ENCODE data around the gene CORO7.
A peak's percentile ranks its signal among the peaks of the same experiment; 100 is the strongest.

CORO7 gene

DNA sequence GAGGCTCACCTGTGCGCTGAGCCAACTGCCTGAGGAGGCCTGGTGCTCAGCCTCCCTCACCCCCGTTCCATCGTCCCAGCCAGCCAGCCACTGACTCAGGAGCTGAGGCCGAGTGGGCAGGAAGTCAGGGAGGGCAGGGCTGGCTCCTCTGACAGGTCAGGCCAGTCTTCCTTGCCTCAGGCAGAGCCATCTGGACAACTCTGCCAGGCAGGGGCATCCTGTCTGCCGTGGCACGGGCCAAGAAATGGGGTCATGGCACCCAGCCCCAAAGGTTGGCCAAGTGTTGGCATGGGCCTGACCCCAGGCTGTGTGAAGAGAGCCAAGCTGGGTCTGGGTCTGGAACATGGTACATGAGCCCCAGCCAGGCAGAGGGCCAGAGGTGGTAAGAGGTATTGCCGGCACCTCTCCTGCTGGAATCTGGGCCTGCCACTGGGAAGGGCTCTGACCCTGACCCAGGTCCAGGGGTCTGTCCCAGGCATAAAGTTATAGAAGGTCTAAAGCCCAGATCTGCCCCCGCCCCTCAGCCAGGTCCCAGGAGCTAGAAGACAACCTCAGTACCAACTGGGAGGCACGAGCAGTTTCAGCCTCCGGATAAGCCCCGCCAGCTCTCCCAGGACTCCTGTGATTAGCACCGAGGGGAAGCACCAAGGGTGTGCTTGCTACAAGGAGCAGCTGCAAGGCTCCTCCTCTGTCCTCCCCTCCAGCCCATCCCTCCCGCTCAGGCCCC is 47.2 kb downstream of the CORO7 start:
- no peak for DNase-seq

DNA sequence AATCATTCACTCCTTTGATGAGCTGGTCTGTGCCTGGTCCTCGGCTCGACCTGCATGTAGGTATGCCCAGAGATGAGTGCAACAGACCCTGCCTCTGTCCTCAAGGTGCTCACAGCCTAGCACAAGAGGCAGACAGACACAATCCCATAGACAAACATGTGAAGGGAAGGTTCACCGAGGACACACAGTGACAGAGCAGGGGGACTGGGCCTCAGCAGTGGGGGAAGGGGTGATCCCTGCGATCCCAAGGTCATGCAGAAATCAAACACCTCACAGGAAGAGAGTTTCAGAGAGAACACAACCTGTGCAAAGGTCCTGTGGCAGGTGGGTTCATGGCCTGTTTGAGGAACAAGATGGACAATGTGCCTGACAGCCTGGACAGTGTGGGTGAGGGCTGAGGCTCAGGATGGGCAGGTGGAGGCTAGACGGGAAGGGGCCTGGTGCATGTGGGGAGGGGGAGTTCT is 49.0 kb downstream of the CORO7 start:
- DNase-seq: no peak

DNA sequence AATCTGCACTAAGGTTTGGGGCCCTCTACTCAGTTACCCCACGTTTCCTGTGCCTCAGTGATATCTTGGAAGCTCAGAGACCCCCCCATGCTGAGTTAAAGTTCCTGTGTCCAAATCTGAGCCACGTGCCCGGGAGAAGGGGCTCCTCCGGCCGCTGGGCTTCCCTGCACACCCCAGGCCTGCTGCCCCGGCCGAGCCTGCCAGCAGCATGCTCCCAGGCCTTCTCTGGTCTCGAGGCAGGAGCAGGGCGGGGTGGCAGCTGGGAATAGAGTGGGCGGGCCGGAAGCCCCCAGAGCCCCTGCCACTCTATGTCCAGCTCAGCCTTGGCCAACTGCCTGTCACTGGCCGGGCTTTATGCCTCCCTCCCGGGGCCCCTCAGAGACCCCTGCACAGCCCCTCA is 50.4 kb downstream of the CORO7 start:
- no peak for DNase-seq

DNA sequence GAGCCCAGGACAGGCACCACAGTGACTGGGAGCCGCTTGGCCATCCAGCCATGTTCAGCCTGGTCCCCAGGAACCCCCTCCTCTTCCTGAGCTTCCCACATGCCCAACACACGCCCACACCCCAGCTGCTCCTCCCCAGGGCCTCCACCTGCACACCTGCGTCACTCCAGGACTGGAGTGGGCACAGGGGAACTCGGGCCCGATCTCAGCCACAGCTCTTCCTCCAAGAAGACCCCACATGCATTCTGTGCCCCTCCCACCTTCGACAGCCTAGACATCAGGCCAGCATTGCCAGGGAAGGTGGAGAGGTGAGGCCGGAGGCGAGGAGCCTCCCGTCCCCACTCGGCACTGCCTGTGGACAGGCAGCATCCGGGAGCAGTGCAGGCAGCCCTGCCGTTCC is 50.8 kb downstream of the CORO7 start:
- no peak for DNase-seq

DNA sequence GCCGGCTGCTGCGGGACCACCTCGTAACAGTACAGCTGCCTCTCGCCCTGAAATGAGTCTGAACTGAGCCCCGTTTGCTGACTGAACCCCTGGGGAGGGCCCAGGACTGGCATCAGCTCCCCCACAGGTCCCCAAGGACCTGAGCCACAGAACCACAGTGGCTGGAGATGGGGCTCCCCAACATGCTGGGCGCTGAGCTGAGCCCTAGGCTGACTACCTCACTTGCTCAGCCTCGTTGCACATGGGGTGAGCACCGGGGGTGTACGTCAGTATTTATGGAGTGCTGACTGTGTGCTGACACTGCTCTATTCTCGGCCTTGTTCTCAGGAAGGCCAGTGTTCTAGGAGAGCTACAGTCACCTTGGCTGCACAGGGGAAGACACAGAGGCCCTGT is 51.4 kb downstream of the CORO7 start:
- peak in 1 of 2 donors; percentile 60 for DNase-seq

DNA sequence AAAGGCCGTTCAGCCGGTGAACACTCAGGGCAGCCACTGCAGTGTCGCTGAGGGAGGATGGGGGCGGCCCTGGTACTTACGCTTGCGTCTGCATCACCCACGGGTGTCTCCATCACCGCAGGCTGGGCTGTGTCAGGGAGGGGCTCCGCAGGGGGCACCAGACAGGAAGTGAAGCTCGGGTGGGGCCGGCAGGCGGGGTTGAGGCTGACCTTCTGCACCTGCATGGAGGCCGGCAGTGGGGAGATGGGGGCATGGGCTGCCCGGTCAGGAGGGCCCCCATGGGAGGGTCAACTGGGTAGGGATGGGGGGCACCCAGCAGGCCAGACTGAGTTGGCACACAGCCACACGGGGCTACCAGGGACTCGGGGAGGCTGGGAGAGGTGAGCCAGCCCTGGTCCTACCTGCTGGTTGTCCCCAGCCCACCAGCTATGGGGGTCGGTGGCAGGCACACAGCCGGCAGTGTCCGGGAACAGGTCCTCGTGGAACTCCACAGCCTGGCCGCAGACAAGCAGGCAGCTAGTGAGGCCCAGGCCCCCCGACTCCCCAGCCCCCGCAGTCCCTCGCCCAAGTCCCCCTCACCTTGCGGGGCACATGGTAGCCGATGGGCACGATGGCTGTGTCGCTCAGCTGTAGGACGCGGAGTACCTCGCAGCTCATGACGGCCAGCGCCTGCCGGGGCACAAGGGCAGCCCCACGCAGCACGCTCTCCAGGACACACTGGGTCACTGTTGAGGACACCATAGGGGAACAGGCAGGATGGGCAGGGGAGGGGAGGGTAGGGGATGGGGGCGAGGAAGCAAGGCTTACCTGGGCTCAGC is 52.0 kb downstream of the CORO7 start:
- peak in 1 of 2 donors; percentile 37 for DNase-seq

DNA sequence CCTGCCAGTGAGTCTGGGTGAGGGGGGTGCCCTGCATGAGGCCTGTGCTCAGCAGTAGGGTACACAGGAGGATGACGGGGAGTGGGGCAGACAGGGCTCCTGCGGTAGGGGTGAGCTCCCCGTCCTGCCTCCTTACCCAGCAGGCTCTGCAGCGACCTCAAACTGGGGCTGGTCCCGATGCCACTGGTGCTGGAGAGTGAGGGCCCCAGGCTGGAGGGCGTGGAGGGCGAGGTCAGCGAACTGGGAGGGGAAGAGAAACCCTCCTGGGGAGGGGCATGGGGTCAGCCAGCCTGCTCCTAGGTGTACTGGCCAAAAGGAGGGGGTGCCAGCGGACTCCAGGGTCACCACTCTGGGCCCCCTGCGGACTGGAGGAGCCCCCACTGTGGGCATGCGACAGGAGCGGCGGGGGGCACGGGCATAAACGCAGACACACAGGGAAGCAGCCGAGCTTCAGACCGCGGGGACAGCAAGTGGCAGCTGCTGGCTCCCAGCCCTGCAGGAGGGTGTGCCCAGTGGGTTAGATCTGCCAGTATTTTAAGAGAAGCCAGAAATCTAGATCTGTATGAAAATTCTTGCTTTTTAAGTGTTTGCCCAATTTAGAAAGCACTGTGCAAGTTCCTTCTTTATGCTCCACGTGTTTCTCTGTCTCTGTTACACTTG is 53.8 kb downstream of the CORO7 start:
- DNase-seq: no peak

DNA sequence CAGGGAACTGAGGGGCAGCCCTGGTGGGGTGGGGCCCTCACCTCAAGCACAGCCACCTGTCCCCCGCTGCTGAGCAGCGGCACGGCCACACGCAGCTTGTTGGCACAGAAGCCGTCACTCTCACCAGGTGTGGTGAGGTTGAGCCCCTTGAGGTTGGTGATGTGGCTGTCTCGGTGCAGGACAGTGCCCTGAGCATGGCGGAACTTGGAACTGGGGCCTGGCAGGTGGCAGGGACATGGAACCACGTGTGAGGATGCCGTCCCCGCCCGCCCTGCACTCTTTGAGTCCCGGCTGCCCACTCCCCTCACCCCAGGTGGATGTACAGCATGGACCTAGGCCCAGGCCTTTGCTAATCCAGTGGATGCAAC is 54.5 kb downstream of the CORO7 start:
- DNase-seq: no peak

DNA sequence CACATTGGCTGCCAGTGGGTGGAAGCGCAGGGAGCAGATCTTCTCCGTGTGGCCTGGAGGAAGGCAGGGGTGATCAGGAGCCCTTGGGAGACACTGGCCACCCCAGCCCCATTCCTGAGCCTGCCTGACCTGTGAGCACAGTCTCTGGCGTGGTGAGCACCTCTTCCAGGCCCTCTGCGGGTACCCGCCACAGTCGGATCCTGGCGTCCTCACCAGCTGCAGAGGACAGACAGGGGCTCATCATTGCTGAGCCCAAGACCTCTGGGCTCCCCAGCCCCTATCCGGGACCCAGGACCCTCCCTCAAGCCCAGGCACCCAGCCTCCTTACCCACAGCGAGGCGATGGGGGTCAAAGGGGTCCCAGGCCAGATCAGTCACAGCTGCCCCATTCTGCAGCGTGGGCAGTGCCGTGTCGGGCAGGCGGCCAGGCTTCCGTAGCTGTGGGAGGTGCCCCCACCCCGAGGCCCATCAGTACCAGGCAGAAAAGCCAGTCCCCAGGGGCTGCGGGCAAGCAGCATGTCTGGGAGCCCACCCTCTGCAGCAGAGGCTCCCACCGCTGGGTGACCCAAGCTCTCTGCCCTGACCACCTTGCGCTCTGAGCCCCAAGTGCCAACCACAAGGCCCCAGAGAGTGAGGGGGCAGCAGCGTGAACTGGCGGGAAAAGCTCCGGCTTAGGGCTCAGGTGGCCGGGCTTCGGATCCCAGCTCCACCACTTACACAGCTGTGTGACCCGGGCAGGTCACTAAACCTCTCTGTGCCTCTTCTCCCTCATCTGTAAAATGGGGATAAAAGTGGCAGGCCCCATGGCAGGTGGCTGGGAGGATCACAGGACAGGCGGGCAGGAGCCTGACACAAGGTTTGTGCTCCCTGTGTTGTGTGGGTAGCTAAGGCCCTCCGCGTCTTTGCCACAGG is 55.1 kb downstream of the CORO7 start:
- DNase-seq: no peak

DNA sequence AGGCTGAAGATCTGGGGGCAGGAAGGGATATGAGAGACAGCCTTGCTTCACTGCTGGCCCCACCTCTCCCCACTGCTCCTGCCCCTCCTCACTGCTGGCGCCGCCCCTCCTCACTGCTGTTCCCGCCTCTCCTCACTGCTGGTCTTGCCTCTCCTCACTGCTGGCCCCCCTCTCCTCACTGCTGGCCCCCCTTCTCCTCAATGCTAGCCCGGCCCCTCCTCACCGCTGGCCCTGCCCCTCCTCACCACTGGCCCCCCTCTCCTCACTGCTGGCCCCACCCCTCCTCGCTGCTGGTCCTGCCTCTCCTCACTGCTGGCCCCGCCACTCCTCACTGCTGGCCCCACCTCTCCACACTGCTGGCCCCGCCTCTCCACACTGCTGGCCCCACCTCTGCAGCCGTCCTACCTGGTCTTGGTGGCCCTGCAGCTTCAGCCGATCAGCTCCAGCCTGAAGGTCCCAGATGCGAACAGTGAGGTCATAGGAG is 55.8 kb downstream of the CORO7 start:
- DNase-seq: no peak

DNA sequence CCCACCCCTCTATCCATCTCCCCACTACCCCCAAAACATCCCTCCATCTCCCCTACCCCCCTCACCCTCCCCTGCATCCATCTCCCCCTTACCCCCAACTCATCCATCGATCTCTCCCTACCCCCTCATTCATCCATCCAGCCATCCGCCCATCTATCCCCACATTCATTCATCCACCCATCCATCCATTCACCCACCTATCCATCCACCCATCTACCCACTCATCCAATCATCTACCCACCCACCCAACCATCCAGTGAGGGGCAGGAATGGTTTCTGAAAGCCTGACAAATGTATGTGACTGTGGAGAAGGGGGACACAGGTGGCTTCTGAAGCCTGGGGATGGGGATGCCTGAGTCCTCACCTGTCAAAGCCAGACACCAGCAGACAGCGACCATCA is 56.5 kb downstream of the CORO7 start:
- DNase-seq: no peak

DNA sequence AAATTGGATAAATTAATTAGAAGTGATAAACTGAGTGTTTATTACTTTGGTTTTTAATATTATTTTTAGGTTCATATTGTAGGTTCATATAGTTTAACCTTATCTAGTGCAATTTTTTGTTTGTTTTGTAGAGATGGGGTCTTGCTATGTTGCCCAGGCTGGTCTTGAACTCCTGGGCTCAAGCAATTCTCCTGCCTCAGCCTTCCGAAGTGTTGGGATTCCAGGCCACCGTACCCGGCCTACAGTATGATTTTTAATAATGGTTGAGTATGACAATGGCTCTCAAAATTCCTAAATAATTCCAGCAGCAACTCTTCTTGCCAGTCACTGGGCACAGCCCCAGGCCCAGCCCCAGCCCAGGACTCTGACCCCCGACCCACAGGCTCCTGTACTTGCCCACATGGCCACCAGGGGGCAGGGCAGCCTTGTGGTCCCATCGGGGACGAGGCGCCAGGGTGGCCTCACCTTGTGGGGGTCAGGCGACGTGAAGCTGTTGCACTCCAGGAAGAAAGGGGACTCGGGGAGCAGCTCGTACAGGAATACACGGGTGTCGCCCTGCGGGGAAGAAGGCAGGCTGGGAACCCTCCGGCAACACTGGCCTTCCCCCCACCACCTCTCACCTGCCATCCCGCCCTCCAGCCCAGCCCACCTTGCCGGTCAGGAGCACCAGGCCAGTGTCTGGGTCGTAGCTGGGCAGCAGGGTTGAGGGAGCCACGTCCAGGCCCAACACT is 57.4 kb downstream of the CORO7 start:
- peak; percentile 57 to 68 for DNase-seq

DNA sequence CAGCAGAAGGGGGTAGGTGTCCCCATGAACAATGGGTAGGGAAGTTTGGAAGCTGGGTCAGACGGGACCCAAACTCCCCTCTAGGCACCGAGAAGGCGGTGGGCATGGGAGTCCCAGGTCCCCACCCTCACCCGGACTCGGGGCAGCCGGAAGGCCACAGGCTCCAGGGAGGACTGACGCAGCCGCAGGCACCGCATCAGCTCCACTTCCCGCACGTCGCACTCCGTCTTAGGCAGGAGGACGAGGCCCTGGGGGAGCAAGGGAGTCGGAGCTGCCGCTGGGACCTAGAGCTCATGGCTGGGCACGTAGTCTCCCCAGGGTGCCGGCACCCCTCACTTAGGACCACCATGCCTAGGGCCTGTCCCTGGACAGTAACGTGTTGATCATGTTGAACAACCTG is 58.2 kb downstream of the CORO7 start:
- no peak for DNase-seq

DNA sequence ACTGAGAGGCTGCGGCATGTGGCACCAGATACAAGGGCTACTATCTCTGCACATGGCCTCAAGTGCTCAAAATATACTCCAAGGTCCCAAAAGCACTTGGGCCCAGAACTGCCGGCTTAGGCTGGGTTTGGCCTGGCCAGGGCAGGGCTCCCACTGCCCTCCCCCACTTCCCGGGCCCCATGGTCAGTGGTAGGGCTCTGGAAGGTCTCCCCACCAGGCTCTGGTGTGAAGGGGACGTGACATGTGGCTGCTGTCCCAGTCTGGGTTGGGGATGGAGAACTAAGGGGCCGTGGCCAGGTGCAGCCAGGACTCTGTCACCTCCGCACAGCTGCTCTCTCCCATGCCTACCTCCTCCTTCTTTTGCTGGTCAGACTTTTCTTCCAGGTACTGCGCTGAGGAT is 59.6 kb downstream of the CORO7 start:
- no peak for DNase-seq

DNA sequence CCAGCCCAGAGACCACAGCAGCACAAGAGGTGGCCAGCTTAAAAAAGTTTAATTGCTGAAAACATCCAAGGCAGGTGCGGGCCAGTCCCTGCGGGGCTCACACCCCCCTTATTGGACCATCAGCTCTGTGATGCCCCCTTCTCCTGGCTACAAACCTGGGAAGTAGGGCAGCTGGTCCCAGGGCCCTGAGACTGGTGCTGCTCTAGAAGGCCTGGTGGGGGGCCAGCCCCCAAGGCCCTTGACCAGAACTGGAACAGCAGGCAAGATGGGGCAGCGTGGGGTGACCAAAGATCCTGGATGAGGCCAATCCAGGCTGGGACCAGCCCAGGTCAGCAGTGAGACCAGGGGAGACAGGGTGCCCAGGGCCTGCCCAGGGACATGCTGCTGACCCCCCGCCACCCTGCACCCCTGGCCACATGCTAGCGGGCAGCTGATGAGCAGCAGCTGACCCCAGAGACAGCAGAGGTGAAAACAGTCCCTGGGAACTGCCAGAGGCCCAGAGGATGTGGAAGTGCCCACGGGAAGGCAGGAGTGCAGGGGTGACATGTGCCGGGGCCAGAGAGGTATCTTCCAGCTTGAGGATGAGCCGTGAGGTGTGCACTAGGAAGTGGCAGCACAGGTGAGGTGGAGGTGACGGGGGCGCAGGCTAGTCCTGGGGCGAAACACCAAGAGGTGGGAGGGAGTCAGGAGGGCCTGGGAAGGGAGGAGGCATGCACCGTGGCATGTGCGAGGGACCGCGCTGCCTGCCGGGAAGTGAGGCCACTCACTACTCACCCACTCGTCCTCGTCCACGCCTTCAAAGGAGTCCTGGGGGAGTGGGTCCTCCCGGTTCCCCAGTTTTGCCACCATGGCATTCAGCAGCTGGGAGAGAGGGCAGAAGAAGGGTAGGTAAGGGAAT is 61.6 kb downstream of the CORO7 start:
- DNase-seq: no peak

DNA sequence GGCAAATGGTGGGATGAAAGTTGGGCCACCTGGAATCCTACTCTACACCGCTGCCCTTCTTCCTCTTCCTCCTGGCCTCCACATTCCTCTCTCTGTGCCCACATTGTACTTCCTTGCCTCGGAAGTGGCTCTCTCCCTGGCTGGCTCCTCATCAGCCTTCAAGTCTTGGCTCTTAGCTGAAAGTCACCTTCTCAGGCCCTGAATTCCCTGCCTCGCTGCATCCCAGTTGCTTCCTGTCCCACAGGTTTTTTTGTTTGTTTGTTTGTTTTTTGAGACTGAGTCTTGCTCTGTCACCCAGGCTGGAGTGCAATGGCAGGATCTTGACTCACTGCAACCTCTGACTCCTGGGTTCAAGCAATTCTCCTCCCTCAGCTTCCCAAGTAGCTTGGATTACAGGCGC is 62.7 kb downstream of the CORO7 start:
- DNase-seq: no peak

DNA sequence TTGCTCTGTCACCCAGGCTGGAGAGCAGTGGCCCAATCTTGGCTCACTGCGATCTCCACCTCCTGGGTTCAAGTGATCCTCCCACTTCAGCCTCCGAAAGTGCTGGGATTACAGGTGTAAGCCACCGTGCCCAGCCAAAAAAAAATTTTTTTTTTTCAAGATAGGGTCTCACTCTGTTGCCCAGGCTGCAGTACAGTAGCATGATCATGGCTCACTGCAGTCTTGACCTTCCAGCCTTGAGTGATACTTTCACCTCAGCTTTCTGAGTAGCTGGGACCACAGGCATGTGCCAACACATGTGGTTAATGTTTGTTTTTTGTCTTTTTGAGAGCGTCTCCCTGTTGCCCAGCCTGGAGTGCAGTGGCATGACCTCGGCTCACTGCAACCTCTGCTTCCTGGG is 63.6 kb downstream of the CORO7 start:
- no peak for DNase-seq

DNA sequence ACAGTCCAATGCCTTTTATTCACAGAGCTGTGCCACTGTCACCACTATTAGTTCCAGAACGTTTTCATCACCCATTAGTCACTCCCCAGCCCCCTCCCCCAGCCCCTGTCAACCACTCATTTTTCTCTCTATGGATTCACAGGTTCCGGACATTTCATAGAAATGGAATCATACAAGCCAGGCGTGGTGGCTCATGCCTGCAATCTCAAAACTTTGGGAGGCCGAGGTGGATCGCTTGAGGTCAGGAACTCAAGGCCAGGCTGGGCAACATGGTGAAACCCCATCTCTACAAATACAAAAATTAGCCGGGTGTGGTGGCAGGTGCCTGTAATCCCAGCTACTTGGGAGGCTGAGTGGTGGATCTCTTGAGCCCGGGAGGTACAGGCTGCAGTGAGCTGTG is 64.5 kb downstream of the CORO7 start:
- DNase-seq: no peak

DNA sequence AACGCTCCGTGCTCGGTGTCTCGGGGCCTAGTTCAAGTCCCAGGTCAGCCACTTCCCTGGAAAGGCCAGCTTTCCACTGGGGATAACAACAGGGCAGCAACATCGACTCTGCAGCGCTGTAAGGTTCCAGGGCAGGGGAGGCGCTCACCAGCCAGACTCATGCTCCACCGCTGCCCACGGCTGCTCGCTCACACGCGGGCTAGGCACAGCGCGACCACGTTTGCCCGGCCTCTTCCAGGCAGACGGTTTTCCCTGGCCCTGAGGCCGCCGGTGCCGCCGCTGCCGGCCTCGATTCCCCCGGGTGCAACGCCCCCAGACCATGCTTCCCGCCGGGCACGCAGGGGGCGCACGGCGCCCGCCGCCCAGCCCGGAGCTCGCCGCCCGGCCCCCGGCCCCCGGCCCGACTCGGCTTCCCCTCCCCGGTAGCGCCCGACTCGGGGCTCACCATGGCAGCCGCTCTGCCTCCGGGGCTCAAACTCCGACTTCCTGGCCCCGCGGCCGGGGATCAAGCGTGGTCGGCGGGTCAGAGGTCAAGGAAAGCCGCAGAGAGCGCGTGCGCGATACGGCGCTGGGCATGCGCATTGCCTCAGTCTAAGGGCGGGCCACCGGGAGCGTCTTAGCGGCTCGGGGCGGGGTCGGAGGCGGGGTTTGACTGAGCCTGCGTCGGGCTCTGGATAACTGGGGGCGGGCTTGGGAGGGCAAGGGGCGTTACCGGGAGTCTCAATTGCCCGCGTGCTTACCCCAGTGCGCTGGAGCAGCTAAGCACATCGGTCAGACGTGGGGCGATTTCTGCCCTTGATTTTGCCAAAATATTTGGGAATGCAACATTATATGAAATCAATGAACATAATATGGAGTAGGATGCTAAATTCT is 65.4 kb downstream of the CORO7 start, which contains the start of gene PAM16:
Gene PAM16, minus strand, starts transcription at position 535 of the 873 bp plus-strand sequence. Its CDS starts 87 bp downstream, at position 448.
- DNase-seq: peak; percentile 97 to 98

DNA sequence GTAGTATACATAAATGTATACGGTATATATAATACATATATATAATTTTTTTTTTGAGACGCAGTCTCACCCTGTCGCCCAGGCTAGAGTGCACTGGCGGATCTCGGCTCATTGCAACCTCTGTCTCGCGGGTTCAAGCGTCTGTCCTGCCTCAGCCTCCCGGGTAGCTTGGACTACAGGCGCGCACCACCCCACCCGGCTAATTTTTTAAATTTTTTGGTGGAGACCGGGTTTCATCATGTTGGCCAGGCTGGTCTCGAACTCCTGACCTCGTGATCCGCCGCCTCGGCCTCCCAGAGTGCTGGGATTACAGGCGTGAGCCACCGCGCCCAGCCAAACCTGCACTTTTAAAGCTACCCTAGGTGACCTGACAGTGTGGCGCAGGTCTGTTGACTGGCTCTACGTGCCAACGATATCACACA is 66.0 kb downstream of the CORO7 start:
- no peak for DNase-seq

Measured in CD4-positive, alpha-beta T cell treated with Interleukin-1 beta for 1 hour (primary cell).